ENCODE data around the gene MICALL1.

DNA sequence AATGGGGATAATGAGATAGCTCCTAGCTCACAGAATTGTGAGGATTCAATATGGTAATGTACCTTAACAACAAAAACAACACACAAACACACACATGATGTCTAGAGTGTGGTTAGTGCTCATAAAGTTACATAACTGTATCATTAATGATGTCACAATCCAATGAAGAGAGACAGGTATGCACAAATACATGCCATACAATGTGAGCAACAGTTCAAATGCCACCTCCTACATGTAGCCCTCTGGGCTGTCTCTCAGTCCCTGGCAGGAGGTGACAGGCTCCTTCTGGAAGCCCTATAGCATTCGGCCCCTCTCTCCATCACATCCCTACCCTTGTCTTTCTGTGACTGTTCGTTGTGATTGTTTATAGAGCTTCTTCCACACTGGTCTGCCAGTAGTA, 8.3 kb upstream of the MICALL1 start:
- TF ChIP-seq, protein P1, sequence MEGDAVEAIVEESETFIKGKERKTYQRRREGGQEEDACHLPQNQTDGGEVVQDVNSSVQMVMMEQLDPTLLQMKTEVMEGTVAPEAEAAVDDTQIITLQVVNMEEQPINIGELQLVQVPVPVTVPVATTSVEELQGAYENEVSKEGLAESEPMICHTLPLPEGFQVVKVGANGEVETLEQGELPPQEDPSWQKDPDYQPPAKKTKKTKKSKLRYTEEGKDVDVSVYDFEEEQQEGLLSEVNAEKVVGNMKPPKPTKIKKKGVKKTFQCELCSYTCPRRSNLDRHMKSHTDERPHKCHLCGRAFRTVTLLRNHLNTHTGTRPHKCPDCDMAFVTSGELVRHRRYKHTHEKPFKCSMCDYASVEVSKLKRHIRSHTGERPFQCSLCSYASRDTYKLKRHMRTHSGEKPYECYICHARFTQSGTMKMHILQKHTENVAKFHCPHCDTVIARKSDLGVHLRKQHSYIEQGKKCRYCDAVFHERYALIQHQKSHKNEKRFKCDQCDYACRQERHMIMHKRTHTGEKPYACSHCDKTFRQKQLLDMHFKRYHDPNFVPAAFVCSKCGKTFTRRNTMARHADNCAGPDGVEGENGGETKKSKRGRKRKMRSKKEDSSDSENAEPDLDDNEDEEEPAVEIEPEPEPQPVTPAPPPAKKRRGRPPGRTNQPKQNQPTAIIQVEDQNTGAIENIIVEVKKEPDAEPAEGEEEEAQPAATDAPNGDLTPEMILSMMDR (conservative IDR thresholded peaks at IDR 0.05; ENCODE audit: low read depth, low read length), result no peak
- TF ChIP-seq CEBPB (IDR thresholded peaks at IDR 0.05; ENCODE audit: low read depth, low read length), result no peak
- TF ChIP-seq POLR2A (IDR thresholded peaks at IDR 0.05; ENCODE audit: low read depth, low read length), result no peak
